ENCODE results near the gene PTPRQ. TPM values are rescaled to one million over a fixed set of nuclear protein-coding genes. Genes with fewer than 3 reads are reported as not detected.

The PTPRQ gene
- polyA plus RNA-seq, 1 experiment = 5.1 TPM

DNA sequence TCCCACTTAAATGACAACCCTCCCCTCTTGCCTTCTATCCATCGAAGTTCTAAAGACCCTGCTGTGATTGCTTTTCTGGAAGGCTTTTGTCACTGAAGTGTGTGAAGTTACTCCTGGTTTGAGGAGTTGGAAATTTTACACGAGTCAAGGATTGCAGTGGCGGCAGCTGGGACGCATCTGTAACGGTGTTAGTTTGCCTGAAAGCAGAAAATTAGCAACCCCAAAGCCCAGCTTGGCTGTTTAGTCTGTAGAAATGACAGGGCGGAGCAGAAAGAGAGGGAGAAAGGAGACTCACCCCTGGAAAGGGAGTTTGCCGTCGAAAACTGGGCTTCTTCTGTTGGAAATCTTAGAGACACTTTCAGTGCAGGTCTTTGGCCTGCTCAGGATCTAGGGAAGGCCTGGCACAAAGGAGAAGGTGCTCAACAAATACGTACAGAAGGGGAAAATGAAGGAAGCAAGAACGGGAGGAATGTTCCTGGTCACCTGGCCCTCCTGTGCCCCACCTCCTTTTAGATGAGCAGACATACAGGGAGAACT is 271.7 kb downstream of the PTPRQ start:
- TF ChIP-seq, protein P1, sequence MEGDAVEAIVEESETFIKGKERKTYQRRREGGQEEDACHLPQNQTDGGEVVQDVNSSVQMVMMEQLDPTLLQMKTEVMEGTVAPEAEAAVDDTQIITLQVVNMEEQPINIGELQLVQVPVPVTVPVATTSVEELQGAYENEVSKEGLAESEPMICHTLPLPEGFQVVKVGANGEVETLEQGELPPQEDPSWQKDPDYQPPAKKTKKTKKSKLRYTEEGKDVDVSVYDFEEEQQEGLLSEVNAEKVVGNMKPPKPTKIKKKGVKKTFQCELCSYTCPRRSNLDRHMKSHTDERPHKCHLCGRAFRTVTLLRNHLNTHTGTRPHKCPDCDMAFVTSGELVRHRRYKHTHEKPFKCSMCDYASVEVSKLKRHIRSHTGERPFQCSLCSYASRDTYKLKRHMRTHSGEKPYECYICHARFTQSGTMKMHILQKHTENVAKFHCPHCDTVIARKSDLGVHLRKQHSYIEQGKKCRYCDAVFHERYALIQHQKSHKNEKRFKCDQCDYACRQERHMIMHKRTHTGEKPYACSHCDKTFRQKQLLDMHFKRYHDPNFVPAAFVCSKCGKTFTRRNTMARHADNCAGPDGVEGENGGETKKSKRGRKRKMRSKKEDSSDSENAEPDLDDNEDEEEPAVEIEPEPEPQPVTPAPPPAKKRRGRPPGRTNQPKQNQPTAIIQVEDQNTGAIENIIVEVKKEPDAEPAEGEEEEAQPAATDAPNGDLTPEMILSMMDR (IDR thresholded peaks at IDR 0.05; ENCODE audit: insufficient read depth, low read depth, low read length) = no peak
- POLR2A ChIA-PET = no interaction called here
- CTCF ChIA-PET = interaction anchor here (1.1 kb wide), 1 partner anchor 231 kb away, joined by 3 read pairs; no protein-coding TSS in a partner anchor
- Histone ChIP-seq H3K36me3 (ENCODE audit: control insufficient read depth, insufficient read depth, low read length) (no peaks in the 10 kb centered on the region), H3K4me3 (ENCODE audit: low read depth, low read length) (no peak overlapping the region), H3K27me3 (ENCODE audit: control insufficient read depth, insufficient read depth, low read length) (no peaks in the 10 kb centered on the region)
- DNase-seq (ENCODE audit: low read depth) = no peak

DNA sequence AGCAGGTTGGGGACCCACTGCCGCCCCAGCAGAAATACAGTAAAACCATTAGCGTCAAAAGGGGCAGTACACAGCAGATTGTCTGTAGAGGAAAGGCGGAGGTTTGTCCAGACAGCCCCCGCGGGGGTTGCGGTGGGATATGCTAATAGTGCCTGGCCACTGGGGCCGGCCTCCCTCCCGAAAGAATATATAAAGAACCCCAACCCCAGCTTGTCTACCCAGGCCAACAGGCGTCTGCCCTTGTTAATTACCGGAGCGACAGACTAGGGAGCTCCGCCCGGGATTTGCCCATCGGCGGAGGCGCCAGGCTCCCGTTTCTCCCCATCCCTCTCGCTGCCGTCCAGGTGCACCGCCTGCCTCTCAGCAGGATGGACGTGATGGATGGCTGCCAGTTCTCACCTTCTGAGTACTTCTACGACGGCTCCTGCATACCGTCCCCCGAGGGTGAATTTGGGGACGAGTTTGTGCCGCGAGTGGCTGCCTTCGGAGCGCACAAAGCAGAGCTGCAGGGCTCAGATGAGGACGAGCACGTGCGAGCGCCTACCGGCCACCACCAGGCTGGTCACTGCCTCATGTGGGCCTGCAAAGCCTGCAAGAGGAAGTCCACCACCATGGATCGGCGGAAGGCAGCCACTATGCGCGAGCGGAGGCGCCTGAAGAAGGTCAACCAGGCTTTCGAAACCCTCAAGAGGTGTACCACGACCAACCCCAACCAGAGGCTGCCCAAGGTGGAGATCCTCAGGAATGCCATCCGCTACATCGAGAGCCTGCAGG is 272.8 kb downstream of the PTPRQ start, which contains the start of gene MYF5:
Gene MYF5 (plus strand): TSS at position 217 of the 774 bp plus-strand sequence. CDS start 152 bp downstream, at position 369.
- POLR2A ChIA-PET = no interaction called here
- Histone ChIP-seq H3K27me3 (ENCODE audit: control insufficient read depth, insufficient read depth, low read length) (no peaks in the 10 kb centered on the region), H3K36me3 (ENCODE audit: control insufficient read depth, insufficient read depth, low read length) (no peaks in the 10 kb centered on the region), H3K4me3 (ENCODE audit: low read depth, low read length) (no peak within 1 kb of the TSS)
- DNase-seq (ENCODE audit: low read depth) = no peak
- TF ChIP-seq, protein P1 (IDR thresholded peaks at IDR 0.05; ENCODE audit: insufficient read depth, low read depth, low read length) = no peak
- CTCF ChIA-PET = no interaction called here

DNA sequence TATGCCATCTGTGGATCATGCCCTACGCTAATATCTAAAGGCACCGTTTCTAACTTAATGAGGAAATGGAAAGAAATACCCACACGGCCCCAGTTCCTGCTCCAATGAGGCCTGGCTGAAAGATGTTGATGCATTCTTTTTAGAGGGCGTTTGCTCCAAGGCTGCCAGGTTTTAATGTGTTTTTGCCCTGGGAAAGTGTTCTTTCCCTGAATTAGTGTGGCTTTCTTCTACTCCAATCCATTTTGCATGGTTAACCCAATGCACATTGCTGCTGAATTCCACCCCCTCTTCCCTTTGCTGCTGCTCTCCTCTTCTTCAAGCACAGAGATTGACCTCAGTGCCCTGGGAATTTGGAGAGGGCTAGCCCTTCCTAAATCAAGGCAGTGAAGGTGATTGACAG is 273.8 kb downstream of the PTPRQ start:
- no peak overlapping the region for H3K4me3 ChIP-seq (ENCODE audit: low read depth, low read length)
- TF ChIP-seq, protein P1 (IDR thresholded peaks at IDR 0.05; ENCODE audit: insufficient read depth, low read depth, low read length) = no peak
- CTCF ChIA-PET = no interaction called here
- H3K27me3 ChIP-seq (ENCODE audit: control insufficient read depth, insufficient read depth, low read length) = no peaks in the 10 kb centered on the region
- H3K36me3 ChIP-seq (ENCODE audit: control insufficient read depth, insufficient read depth, low read length) = no peaks in the 10 kb centered on the region
- no peak for DNase-seq (ENCODE audit: low read depth)
- POLR2A ChIA-PET = no interaction called here

DNA sequence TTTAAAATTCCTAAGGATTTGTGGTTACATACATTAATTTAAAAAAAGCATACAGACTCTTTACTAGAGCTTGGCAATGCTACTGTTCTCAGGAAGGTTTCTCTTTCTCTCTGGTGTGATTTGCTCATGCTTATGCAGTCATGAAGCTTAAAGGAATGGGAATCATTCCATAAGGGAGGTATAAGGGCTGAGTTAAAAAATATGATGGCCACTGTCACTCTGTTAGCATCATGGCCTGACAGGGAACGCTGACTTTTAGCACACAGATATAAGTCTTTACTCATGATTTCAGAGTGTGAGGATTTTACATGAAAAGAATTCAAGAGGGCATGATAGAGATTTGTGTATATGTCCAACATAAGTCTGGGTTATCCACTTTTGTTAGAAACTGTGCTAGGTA is 276.5 kb downstream of the PTPRQ start:
- ChIA-PET CTCF (no interaction called here), POLR2A (no interaction called here)
- no peak for DNase-seq (ENCODE audit: low read depth)
- no peak overlapping the region for H3K4me3 ChIP-seq (ENCODE audit: low read depth, low read length)
- TF ChIP-seq, protein P1 (IDR thresholded peaks at IDR 0.05; ENCODE audit: insufficient read depth, low read depth, low read length) = no peak
- no peaks in the 10 kb centered on the region for H3K27me3 ChIP-seq (ENCODE audit: control insufficient read depth, insufficient read depth, low read length)
- H3K36me3 ChIP-seq (ENCODE audit: control insufficient read depth, insufficient read depth, low read length) = no peaks in the 10 kb centered on the region

DNA sequence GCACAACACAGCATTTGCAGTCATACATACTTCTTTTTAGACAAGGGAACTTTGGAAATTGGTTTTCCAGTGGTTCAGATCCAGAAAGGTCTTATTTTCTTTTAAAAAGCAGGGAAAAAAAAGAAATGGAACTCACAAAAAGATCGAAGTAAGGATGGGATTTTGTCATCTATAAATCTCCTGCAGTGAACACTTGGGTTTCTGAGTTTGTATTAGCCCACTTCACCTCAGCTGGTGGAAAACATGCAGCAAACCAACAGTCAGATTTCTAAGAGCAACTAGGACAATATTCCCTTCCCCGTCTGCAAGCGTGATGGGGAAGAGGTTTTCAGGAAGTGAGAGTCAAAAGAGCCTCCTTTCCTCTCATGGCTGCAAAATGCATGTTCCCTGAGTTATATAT is 277.3 kb downstream of the PTPRQ start:
- Histone ChIP-seq H3K36me3 (ENCODE audit: control insufficient read depth, insufficient read depth, low read length) (no peaks in the 10 kb centered on the region), H3K4me3 (ENCODE audit: low read depth, low read length) (no peak overlapping the region), H3K27me3 (ENCODE audit: control insufficient read depth, insufficient read depth, low read length) (no peaks in the 10 kb centered on the region)
- no peak for DNase-seq (ENCODE audit: low read depth)
- TF ChIP-seq, protein P1 (IDR thresholded peaks at IDR 0.05; ENCODE audit: insufficient read depth, low read depth, low read length) = no peak
- CTCF ChIA-PET = no interaction called here
- POLR2A ChIA-PET = no interaction called here

Measured in BJ (cell line).